ENCODE results near the gene KIAA2012.
A peak's percentile ranks its signal among the peaks of the same experiment; 100 is the strongest.

Gene KIAA2012

GRCh38 chr2:202033317-202034248 is 39.5 kb upstream of the KIAA2012 start, which contains the start of gene FZD7 (continued):
- TF ChIP-seq KLF7 (tag by site-specific recombination; IDR thresholded peaks at IDR 0.05; ENCODE audit: borderline replicate concordance): no peak
- TF ChIP-seq ZNF677 (tag by site-specific recombination; IDR thresholded peaks at IDR 0.05): no peak
- no peak for TF ChIP-seq ZNF26 (tag by site-specific recombination; IDR thresholded peaks at IDR 0.05)
- no peak for TF ChIP-seq ZNF830 (tag by site-specific recombination; IDR thresholded peaks at IDR 0.05; ENCODE audit: low read depth)
- TF ChIP-seq PRDM10 (tag by site-specific recombination; IDR thresholded peaks at IDR 0.05): peak; percentile 66
- TF ChIP-seq GLIS2 (tag by site-specific recombination; IDR thresholded peaks at IDR 0.05): no peak
- TF ChIP-seq, protein P1, sequence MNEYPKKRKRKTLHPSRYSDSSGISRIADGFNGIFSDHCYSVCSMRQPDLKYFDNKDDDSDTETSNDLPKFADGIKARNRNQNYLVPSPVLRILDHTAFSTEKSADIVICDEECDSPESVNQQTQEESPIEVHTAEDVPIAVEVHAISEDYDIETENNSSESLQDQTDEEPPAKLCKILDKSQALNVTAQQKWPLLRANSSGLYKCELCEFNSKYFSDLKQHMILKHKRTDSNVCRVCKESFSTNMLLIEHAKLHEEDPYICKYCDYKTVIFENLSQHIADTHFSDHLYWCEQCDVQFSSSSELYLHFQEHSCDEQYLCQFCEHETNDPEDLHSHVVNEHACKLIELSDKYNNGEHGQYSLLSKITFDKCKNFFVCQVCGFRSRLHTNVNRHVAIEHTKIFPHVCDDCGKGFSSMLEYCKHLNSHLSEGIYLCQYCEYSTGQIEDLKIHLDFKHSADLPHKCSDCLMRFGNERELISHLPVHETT (tag by site-specific recombination; IDR thresholded peaks at IDR 0.05): no peak
- no peak for TF ChIP-seq SETDB1 (IDR thresholded peaks at IDR 0.05; ENCODE audit: insufficient read length, low read length)
- no peak for TF ChIP-seq ZNF701 (tag by site-specific recombination; IDR thresholded peaks at IDR 0.05)
- TF ChIP-seq ZNF121 (tag by site-specific recombination; IDR thresholded peaks at IDR 0.05): no peak
- TF ChIP-seq ZNF37A (tag by site-specific recombination; IDR thresholded peaks at IDR 0.05): no peak
- no peak for TF ChIP-seq ZNF133 (tag by site-specific recombination; IDR thresholded peaks at IDR 0.05)
- peak; percentile 28; the same call in 1 of the 2 replicates for TF ChIP-seq ZXDB (tag by site-specific recombination; IDR thresholded peaks at IDR 0.05)
- TF ChIP-seq ZNF76 (tag by site-specific recombination; IDR thresholded peaks at IDR 0.05; ENCODE audit: borderline replicate concordance, low read depth): no peak
- no peak for TF ChIP-seq ZNF138 (tag by site-specific recombination; IDR thresholded peaks at IDR 0.05; ENCODE audit: borderline replicate concordance)
- no peak for TF ChIP-seq ZNF155 (tag by site-specific recombination; IDR thresholded peaks at IDR 0.05)
- TF ChIP-seq ZNF239 (tag by site-specific recombination; IDR thresholded peaks at IDR 0.05): no peak
- TF ChIP-seq ZNF585B (tag by site-specific recombination; IDR thresholded peaks at IDR 0.05): no peak
- TF ChIP-seq ZNF174 (tag by site-specific recombination; IDR thresholded peaks at IDR 0.05): no peak
- TF ChIP-seq ZNF416 (tag by site-specific recombination; IDR thresholded peaks at IDR 0.05): no peak
- no peak for TF ChIP-seq ZNF707 (tag by site-specific recombination; IDR thresholded peaks at IDR 0.05)
- no peak for TF ChIP-seq ZNF112 (tag by site-specific recombination; IDR thresholded peaks at IDR 0.05)
- TF ChIP-seq ZNF302 (tag by site-specific recombination; IDR thresholded peaks at IDR 0.05; ENCODE audit: low read depth): no peak
- TF ChIP-seq ZBTB17 (tag by site-specific recombination; IDR thresholded peaks at IDR 0.05): no peak
- TF ChIP-seq, protein P2, sequence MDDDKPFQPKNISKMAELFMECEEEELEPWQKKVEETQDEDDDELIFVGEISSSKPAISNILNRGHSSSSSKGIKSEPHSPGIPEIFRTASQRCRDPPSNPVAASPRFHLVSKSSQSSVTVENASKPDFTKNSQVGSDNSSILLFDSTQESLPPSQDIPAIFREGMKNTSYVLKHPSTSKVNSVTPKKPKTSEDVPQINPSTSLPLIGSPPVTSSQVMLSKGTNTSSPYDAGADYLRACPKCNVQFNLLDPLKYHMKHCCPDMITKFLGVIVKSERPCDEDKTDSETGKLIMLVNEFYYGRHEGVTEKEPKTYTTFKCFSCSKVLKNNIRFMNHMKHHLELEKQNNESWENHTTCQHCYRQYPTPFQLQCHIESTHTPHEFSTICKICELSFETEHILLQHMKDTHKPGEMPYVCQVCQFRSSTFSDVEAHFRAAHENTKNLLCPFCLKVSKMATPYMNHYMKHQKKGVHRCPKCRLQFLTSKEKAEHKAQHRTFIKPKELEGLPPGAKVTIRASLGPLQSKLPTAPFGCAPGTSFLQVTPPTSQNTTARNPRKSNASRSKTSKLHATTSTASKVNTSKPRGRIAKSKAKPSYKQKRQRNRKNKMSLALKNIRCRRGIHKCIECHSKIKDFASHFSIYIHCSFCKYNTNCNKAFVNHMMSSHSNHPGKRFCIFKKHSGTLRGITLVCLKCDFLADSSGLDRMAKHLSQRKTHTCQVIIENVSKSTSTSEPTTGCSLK (tag by site-specific recombination; IDR thresholded peaks at IDR 0.05): no peak
- no peak for TF ChIP-seq ZNF837 (tag by site-specific recombination; IDR thresholded peaks at IDR 0.05)
- TF ChIP-seq ZBTB1 (tag by site-specific recombination; IDR thresholded peaks at IDR 0.05): no peak
- TF ChIP-seq ZFP3 (tag by site-specific recombination; IDR thresholded peaks at IDR 0.05; ENCODE audit: low read depth): no peak
- TF ChIP-seq ZNF513 (tag by site-specific recombination; IDR thresholded peaks at IDR 0.05): no peak
- no peak for TF ChIP-seq ZNF266 (tag by site-specific recombination; IDR thresholded peaks at IDR 0.05; ENCODE audit: low read depth)
- no peak for TF ChIP-seq ZNF175 (tag by site-specific recombination; IDR thresholded peaks at IDR 0.05)
